WERI-Rb-1 (cell line): ENCODE results near the gene MFRP.

Experiments
- DNase-seq: peaks from one replicate; pipeline ENCODE4 v3.0.0-alpha.2; 2020
- H3K27ac ChIP-seq: fragments of 250-450 bp; sonication (Bioruptor Pico); 2 replicates; pipeline ENCODE4 v1.5.1; 2020; ENCODE audit warnings: mild to moderate bottlenecking, moderate library complexity
- H3K27me3 ChIP-seq: fragments of 250-450 bp; sonication (Bioruptor Pico); 2 replicates; pipeline ENCODE4 v1.5.1; 2021; ENCODE audit warnings: mild to moderate bottlenecking, low read depth, moderate library complexity; ENCODE audit not compliant: insufficient read depth, severe bottlenecking
- H3K36me3 ChIP-seq: fragments of 250-450 bp; sonication (Bioruptor Pico); 2 replicates; pipeline ENCODE4 v1.5.1; 2020; ENCODE audit warnings: mild to moderate bottlenecking, moderate library complexity
- H3K4me3 ChIP-seq: 2 replicates; pipeline ENCODE4 v1.5.1; 2011; ENCODE audit warnings: low read depth, mild to moderate bottlenecking, control low read depth, low read length
- H3K9me3 ChIP-seq: fragments of 250-450 bp; sonication (Bioruptor Pico); 2 replicates; pipeline ENCODE4 v1.5.1; 2021; ENCODE audit warnings: mild to moderate bottlenecking, moderate library complexity; ENCODE audit not compliant: severe bottlenecking
- CTCF ChIP-seq: IDR thresholded peaks from 2 replicates; pipeline ENCODE4 v1.5.1; 2011; ENCODE audit warnings: low read depth, mild to moderate bottlenecking, control low read depth, inconsistent platforms, low read length

Gene MFRP

GRCh38 chr11:119306373-119306890 is 40.1 kb downstream of the MFRP start:
- H3K36me3 ChIP-seq = peaks cover 4% of the 10 kb centered on the region
- no peaks in the 10 kb centered on the region for H3K9me3 ChIP-seq
- DNase-seq = no peak
- no peak for TF ChIP-seq CTCF
- no peak overlapping the region for H3K27ac ChIP-seq
- no peak overlapping the region for H3K4me3 ChIP-seq
- H3K27me3 ChIP-seq = no peaks in the 10 kb centered on the region

- Histone ChIP-seq H3K36me3 (peaks cover 5% of the 10 kb centered on the region), H3K27ac (no peak overlapping the region)
Measured at GRCh38 chr11:119305556-119306372, 40.7 kb downstream of the MFRP start.

GRCh38 chr11:119303227-119303718 is 43.2 kb downstream of the MFRP start:
- H3K9me3 ChIP-seq = no peaks in the 10 kb centered on the region
- H3K27ac ChIP-seq = no peak overlapping the region
- TF ChIP-seq CTCF = no peak
- H3K36me3 ChIP-seq = peaks cover 14% of the 10 kb centered on the region
- no peak overlapping the region for H3K4me3 ChIP-seq
- H3K27me3 ChIP-seq = no peaks in the 10 kb centered on the region
- no peak for DNase-seq

More at GRCh38 chr11:119305556-119306372, 40.7 kb downstream of the MFRP start:
- no peak for DNase-seq
- H3K4me3 ChIP-seq = no peak overlapping the region
- no peaks in the 10 kb centered on the region for H3K27me3 ChIP-seq
- TF ChIP-seq CTCF = no peak
- no peaks in the 10 kb centered on the region for H3K9me3 ChIP-seq

- H3K4me3 ChIP-seq = no peak overlapping the region
- no peaks in the 10 kb centered on the region for H3K27me3 ChIP-seq
- H3K27ac ChIP-seq = 0 out of 2 replicates have a peak overlapping the region, but pooled peaks have one; percentile 2
- no peak for TF ChIP-seq CTCF
- no peaks in the 10 kb centered on the region for H3K9me3 ChIP-seq
- DNase-seq = peak; percentile 62
- peaks cover 18% of the 10 kb centered on the region for H3K36me3 ChIP-seq
Measured at GRCh38 chr11:119300198-119300964, 46.1 kb downstream of the MFRP start.

- H3K9me3 ChIP-seq = no peaks in the 10 kb centered on the region
- no peaks in the 10 kb centered on the region for H3K27me3 ChIP-seq
- H3K27ac ChIP-seq = no peak overlapping the region
- peaks cover 18% of the 10 kb centered on the region for H3K36me3 ChIP-seq
- H3K4me3 ChIP-seq = no peak overlapping the region
- no peak for DNase-seq
- TF ChIP-seq CTCF = no peak
Measured at GRCh38 chr11:119299416-119299815, 47.1 kb downstream of the MFRP start.
